ENCODE data around the gene FBXO27.
"Not testable (repeated sequence)": the region's sequence is repeated elsewhere in the genome, so short reads cannot be mapped to it uniquely, and the experiment has no call there.

The FBXO27 gene

DNA sequence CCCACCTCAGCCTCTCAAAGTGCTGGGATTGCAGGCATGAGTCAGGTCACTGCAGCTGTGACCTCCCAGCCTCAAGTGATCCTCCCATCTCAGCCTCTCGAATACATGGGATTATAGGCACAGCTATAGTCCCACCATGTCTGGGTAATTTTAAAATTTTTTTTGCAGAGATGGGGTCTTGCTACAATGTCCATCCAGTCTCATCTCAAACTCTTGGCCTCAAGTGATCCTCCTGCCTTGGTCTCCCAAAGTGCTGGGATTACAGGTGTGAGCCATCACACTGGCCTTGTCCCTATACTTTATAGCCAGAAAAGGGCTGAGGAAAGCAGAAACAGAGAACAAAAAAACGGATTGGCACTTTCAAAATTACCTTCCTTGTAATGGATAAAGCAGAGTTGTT lies 4.8 kb upstream of the FBXO27 start:
- DNase-seq: no peak

DNA sequence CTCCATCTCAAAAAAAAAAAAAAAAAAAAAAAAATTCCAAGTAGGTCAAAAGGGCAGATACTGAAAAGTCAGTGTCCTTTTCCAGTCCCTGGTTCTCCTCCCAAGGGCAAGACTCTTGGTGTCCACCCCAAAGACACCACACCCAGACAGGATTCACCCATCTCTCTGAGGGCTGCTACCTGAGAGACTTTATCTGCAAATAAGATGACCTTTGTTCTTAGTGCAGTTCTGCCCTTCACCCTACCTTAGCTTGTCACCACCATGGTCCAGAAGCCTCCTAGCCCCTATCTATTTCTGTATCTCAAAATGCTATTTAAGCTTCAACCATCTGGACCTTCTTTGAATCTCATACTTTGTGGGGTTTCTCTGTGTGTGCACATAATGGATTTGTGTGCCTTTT lies 4.2 kb upstream of the FBXO27 start:
- no peak for DNase-seq

DNA sequence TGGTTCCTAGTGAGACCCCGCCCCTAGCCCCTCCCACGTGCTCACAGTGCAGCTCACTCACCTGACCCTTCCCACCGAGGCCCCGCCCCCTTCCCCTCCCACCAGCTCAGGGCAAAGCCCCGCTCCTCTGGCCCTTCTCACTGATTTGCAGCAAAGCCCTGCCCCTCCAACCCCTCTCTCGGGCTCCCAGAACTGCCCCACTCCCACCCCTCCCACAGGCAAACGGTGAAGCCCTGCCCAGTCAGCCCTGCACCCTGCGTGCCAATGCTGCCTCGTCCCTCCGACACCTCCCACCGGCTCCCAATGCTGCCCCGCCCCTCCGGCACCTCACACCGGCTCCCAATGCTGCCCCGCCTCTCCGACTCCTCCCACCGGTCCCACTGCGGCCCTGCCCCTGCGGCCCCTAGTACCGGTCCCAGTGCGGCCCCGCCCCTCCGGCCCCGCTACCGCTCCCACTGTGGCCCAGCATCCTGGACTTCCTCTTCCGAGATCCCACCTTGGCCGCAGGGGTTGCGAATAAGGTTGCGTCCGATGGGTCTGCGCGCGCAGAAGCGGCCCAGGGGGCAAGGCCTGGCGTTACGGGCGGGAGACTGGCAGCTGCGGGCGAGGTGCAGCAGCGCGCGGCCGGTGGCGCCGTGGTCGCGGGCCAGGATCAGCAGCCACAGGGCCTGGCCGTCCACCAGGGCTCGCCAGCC lies 834 bp downstream of the FBXO27 start:
- peak; percentile 76 for DNase-seq

DNA sequence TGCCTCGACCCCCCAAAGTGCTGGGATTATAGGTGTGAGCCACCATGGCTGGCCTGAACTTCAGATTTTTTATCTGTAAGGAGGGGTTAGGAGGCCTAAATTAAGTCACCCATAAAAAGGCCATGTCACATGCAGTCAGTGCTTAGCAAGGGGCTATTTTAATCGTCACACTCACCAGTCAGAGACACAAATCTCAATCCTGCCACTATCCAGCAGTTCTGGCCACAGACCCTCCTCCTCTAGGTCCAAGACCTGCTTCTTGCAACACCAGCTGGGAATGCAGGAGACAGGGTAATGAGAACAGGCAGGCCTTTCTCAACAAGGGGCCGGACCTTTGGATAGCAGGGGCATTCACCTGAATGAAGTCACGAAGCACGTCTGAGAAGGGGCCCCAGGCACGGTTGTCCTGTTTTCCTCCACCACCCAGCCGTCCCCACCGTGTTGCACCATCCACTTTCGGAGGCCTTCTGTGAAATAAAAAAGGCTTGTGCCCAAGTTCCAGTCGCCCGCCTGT lies 1.4 kb downstream of the FBXO27 start:
- DNase-seq: no peak

DNA sequence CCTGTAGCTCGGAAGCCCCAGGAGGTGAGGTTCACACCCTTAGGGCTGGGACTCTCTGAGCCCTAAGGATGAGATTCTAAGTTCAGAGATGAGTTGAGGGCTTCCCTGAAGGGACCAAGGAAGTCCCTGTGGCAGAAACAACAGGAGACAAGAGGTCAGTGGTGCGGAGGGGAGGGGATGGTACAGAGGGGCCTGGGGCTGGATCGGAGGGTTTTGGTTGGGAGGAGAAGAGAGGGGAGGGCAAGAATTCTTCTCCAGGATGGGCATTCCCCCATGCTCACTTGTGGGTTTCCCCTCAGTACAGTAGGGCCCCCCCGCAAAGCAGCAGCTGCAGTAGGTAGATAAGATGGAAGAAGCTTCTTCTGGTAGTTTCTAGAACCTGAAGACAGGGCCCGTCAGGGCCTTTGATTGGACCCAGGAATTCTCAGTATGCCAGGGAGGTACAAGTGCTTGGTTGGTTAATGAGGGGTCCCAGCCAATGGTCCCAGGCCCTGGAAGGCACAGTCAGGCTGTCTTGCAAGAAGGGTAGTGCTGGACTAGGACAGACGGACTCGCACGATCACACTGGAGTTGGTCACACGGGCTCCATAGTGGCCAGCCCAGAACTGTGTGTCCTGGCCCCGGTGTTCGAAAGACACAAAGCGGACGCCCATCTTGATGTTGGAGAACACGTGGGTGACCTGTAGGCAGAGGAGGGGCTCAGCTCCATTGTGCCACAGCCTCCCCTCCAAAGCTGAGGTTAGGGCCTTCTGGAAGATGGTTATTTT lies 7.3 kb downstream of the FBXO27 start:
- no peak for DNase-seq

DNA sequence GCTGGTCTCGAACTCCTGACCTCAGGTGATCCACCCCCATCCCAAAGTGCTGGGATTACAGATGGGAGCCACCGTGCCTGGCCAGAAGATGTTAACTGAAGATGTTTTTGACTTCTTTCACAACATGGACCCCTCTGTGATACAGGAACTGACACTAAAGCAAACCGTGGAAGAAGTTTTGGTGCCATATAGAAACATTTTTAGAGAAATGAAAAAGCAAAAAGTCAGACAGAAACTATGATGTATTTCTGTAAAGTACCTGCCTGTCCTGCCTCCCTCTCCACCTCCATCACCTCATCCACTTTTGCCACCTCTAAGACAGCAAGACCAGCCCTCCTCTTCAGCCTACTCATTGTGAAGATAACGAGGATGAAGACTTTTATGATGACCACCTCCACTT lies 11.3 kb downstream of the FBXO27 start:
- DNase-seq: no peak

DNA sequence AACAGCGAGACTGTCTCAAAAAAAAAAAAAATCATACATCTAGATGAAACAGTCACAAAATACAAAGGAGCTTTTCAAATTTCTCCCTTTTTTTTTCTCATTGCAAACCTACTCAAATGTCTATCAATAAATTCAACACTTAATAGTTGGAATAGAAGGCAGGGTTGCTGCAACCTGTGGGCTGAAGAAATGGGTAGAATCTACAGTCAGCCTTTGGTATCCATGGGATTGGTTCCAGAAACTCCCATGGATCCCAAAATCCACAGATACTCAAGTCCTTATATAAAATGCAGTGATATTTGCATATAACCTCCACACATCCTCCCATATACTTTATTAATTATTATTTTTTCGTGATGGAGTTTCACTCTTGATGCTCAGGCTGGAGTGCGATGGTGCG lies 14.7 kb downstream of the FBXO27 start:
- no peak for DNase-seq

DNA sequence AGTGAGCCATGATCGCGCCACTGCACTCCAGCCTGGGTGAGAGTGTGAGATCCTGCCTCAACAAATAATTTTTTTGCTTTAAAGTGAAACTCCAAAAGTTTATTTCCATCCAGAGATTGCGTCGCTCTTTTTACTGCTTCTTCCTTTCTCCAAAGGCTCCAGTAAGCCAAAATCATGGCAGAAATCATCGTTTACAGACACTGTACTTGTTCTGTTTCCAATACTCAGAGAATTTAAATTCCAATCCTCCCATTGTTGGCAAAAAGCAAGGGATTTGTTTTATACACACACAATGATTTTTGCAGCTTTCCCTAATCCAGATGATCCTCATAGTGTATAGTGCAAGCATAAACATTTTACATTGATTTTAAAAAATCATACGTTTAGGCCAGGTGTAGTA lies 15.3 kb downstream of the FBXO27 start:
- DNase-seq: no peak

DNA sequence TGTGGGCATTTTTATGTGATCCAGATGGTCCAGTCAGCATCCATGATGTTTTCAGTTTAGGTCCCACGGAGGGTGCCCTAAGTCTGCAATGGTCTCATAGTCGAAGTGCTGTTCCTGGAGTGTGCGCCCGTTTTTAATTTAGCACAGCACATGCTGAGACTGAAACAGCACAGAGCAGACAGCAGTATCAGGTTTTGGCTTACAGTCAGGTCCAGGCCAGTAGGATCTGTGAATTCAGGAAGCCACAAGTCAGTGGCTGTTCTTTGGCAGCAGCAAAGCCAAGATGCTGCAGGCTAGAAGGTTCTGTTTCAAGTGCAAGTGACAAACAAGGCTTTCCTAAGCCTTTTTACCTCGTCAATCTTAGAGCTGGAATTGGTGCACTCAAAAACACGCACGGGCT lies 18.3 kb downstream of the FBXO27 start:
- no peak for DNase-seq

DNA sequence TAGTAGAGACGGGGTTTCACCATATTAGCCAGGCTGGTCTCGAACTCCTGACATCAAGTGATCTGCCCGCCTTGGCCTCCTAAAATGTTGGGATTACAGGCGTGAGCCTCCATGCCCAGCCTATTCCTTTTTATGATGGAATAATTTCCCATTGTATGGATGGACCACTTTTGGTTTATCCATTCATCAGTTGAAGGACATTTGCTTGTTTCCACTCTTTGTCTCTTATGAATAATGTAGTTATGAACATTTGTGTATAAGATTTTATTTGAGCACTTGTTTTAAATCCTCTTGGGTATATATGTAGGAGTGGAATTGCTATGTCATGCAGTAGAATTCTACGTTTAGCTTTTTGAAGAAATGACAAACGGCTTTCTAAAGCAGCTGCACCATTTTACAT lies 23.3 kb downstream of the FBXO27 start:
- no peak for DNase-seq

DNA sequence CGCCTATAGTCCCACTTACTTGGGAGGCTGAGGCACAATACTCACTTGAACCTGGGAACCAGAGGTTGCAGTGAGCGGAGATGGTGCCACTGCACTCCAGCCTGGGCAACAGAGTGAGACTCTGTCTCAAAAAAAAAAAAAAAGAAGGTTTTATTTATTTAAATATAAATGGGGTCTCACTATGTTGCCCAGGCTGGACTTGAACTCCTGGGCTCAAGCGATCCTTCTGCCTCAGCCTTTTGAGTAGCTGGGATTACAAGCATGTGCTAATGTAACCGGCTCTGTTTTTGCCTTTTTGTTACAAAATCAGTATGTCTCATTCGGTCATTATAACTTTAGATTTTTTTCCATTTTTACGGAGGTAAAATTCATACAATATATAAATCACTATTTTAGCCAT lies 24.2 kb downstream of the FBXO27 start:
- DNase-seq: no peak

DNA sequence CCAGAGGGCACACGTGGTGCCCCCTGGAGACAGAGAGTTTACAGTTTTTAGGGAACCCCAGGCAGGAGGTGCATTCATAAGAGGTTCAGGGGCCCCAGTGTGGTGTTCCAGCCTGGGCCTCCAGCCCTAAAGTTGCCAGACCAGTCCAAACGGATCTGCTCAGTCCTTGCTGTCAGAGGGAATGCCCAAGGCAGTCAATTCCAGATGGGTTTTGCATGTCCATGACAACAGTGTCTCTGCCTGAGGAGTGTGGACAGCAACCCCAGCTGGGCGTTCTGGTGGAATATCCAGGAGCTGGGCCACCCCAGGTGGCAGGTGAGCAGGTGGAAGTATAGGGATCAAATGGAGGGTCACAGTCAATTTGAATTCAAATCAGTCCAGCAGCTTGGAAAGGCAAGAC lies 25.3 kb downstream of the FBXO27 start:
- DNase-seq: no peak

DNA sequence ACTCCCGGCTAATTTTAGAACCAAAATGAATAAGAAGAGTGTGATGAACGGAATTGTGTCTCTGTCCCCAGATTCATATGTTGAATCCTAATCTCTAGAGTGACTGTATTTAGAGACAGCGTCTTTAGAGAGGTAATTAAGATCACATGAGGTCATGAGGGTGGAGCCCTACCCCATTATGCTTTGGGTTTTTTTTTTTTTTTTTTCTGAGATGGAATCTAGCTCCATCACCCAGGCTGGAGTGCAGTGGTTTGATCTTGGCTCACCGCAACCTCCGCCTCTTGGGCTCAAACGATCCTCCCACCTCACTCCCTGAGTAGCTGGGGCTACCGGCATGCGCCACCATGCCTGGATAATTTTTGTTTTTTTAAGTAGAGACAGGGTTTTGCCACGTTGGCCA lies 27.9 kb downstream of the FBXO27 start:
- no peak for DNase-seq

DNA sequence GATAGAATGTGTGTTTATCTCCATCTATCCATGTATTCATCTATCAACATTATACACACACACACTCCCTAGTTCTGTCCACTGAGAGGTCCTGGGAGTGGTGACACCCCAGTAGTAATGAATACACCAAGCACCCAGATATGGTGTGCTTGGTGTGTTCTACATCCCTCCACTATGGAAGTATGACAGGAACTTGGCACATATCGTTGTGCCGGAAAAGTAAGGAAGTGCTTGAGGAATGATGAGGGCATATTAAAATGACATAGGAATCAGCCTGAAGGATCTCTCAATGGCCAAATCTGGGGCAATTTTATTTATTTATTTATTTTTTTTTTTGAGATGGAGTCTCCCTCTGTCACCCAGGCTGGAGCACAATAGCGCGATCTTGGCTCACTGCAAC lies 28.6 kb downstream of the FBXO27 start:
- no peak for DNase-seq

DNA sequence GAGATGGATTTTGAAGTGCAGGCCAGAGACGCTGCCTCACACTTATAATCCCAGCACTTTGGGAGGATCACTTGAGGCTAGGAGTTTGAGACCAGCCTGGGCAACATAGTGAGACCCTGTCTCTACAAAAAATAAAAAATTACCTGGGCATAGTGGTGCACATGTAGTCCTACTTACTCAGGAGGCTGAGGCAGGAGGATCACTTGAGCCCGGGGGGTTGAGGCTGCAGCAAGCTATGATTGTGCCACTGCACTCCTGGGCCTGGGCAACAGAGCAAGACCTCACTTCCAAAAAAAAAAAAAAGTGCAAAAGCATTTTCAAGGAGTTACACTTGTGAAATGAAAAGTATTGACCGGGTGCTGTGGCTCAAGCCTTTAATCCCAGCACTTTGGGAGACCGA lies 29.2 kb downstream of the FBXO27 start:
- no peak for DNase-seq

DNA sequence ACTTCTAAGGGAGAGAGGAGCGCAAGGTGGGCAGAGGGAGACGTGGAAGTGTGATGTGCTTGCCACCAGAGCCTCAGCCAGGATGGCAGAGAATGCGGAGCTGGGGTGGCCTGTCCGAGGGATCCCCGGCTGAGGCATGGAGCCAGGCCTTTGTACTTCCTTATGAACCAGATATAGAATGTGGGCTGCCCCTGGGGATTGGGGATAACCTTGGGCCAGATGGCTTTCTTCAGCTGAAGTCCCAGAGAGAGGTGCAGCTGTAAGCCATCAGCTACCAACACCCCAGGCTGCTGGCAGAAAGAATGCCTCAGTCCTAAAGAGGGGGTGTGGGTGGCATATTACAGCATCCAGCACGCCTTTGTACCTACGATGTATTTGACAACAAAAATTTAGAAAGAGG lies 31.3 kb downstream of the FBXO27 start:
- DNase-seq: no peak

DNA sequence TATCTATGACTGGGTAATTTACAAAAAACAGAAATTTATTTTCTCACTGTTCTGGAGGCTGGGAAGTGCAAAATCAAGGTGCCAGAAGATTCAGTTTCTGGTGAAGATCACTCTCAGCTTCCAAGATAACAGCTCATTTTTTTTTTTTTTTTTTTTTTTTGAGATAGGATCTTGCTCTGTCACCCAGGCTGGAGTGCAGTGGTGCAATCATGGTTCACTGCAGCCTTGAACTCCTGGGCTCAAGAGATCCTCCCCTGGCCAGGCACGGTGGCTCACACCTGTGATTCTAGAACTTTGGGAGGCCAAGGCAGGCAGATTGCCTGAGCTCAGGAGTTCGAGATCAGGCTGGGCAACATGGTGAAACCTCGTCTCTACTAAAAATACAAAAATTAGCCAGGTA lies 34.8 kb downstream of the FBXO27 start:
- not testable (repeated sequence) for DNase-seq

DNA sequence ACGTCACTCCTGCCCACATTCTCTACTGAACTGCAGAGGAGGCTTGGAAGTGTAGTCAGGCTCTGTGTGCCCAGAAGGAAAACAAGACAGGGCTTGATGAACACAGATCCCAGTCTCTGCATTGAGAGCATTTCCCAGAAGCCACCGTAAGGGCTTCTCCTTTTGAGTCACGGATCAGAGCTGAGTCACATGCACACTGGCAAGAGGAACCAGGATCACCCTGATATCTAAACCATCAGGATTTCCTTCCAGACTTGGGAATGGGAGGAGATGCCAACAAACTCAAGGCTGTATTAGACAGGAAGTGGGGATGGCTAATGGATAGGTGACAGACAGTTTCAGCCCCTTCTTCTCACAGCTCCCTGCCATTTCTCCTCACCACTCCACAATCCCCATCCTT lies 39.1 kb downstream of the FBXO27 start:
- no peak for DNase-seq

DNA sequence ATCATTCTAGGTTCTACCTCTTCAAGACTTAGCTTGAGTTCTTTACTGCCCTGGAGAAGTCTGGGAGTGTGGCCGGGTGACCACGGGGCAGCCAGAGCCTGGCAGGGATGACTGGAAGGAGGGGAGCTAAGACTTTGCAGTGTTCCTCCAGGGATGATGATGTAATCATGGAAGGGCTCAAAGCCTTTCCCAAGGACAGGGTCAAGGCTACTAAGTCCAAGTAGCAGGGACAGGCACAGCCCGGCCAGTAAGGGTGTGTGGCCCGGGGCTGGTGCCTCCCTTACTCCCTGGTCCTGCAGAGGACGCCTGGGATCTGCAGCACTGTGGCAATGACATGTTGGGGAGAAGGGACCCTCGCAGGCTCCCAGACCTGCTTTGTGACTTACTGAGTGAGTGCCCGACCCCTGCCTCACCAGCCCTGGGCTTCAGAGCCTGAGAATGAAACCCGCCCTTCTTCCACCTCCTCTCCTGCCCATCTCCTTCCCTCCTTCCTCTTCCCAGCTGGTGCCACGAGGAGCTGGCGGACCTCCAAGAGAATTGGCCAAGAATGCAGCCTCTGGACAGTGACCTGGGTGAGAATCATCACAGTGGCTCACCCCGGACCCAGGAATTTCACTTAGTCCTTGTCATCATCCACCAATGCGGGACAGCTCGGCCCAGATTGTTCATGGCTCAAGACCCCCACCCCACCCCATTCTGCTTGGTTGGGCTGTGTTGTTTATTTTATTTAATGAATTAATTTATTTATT lies 41.2 kb downstream of the FBXO27 start:
- no peak for DNase-seq

DNA sequence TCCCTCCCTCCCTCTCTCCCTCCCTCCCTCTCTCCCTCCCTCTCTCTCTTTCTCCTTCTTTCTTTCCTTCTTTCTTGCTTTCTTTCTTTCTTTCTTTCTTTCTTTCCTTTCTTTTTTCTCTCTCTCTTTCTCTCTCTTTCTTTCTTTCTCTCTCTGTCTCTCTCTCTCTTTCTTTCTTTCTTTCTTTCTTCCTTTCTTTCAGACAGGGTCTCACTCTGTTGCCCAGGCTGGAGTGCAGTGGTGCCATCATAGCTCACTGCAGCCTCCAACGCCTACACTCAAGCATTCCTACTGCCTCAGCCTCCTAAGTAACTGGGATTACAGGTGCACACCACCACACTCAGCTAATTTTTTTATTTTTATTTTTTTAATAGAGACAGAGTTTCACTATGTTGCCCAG lies 42.7 kb downstream of the FBXO27 start:
- not testable (repeated sequence) for DNase-seq

DNA sequence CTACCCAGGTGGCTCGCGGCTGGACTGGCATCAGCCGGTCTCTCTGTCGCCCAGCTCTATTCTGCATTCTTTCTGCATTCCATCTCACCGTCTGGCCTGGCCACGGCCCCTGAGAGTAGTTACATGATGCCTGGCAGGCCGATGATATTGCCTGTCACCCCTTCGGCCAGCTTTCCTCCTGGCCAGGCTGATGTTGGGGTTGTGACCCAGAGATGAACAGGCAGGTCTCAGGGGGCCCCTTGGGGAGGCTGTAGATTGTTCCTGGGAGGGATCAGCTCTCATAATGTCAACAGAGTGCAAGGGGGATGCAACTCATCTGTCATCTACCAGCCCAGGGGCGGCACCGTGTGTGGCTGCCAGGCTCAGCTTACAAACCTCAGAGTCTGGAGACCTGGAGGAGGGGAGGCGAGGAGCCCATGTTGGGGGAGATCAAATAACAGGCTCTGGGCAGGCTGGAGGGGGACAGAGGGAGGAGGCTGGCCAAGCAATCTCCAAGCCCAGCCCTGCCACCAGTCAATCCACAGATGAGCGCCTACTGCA lies 43.2 kb downstream of the FBXO27 start:
- DNase-seq: no peak

DNA sequence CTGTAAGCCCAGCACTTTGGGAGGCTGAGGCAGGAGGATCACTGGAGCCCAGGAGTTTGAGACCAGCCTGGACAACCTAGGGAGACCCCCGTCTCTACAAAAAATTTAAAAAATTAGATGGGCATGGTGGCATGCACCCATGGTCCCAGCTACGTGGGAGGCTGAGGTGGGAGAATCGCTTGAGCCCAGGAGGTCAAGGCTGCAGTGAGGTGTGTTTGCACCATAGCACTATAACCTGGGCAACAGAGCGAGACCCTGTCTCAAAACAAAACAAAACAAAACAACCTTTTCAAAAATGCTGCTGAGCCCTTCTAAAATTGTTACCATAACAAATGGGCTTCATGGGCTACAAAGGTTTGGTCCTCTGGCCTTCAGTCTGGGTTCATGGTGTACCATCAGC lies 43.7 kb downstream of the FBXO27 start:
- DNase-seq: not testable (repeated sequence)

DNA sequence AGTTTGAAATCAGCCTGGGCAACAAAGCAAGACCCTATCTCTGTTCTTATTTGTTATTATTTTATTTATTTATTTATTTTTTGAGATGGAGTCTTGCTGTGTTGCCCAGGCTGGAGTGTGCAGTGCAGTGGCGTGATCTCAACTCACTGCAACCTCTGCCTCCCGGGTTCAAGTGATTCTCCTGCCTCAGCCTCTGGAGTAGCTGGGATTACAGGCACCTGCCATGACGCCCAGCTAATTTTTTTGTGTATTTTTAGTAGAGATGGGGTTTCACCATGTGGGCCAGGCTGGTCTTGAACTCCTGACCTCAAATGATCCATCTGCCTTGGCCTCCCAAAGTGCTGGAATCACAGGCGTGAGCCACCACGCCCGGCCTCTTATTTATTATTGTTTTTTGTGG lies 44.6 kb downstream of the FBXO27 start:
- DNase-seq: not testable (repeated sequence)

DNA sequence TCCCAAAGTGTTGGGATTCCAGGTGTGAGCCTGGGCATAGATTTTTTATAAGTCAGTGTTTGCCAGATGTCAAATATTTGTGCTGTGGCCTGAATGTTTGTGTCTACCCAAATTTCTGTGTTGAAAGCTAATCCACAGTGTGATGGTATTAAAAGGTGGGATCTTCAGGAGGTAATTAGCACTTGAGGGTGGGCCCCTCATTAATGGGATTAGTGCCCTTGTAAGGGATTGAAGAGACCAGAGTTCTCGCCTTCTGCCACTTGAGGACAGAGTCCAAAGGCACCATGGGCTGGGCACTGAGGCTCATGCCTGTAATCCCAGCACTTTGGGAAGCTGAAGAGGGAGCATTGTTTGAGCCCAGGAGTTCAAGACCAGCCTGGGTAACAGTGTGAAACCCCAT lies 47.1 kb downstream of the FBXO27 start:
- no peak for DNase-seq
